ENCODE results near the gene MFSD11.

- no peak for TF ChIP-seq CTCF (IDR thresholded peaks at IDR 0.05 in 2 of 3, conservative IDR thresholded peaks at IDR 0.05 in 1 of 3; ENCODE audit: borderline replicate concordance in 1 of 3, insufficient read depth in 1 of 3, low read depth in 2 of 3, low read length in 2 of 3)
- no peak for TF ChIP-seq ELF1 (IDR thresholded peaks at IDR 0.05; ENCODE audit: borderline replicate concordance, low read depth)
- TF ChIP-seq SP1 (IDR thresholded peaks at IDR 0.05; ENCODE audit: low read depth): no peak
- TF ChIP-seq POLR2A (IDR thresholded peaks at IDR 0.05; ENCODE audit: borderline replicate concordance, extremely low read depth, insufficient read depth, insufficient read length): no peak
- no peak for TF ChIP-seq EGR1 (IDR thresholded peaks at IDR 0.05; ENCODE audit: low read depth)
- no peak for TF ChIP-seq RAD21 (IDR thresholded peaks at IDR 0.05; ENCODE audit: low read depth)
- TF ChIP-seq, protein P1, sequence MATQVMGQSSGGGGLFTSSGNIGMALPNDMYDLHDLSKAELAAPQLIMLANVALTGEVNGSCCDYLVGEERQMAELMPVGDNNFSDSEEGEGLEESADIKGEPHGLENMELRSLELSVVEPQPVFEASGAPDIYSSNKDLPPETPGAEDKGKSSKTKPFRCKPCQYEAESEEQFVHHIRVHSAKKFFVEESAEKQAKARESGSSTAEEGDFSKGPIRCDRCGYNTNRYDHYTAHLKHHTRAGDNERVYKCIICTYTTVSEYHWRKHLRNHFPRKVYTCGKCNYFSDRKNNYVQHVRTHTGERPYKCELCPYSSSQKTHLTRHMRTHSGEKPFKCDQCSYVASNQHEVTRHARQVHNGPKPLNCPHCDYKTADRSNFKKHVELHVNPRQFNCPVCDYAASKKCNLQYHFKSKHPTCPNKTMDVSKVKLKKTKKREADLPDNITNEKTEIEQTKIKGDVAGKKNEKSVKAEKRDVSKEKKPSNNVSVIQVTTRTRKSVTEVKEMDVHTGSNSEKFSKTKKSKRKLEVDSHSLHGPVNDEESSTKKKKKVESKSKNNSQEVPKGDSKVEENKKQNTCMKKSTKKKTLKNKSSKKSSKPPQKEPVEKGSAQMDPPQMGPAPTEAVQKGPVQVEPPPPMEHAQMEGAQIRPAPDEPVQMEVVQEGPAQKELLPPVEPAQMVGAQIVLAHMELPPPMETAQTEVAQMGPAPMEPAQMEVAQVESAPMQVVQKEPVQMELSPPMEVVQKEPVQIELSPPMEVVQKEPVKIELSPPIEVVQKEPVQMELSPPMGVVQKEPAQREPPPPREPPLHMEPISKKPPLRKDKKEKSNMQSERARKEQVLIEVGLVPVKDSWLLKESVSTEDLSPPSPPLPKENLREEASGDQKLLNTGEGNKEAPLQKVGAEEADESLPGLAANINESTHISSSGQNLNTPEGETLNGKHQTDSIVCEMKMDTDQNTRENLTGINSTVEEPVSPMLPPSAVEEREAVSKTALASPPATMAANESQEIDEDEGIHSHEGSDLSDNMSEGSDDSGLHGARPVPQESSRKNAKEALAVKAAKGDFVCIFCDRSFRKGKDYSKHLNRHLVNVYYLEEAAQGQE (IDR thresholded peaks at IDR 0.05; ENCODE audit: low read depth): no peak
Measured at GRCh38 chr17:76820561-76820960, 82.6 kb downstream of the MFSD11 start.

Measured in HCT116 (cell line).